GM21360 (cell line): Measurements from ENCODE around the gene GOLGA6L7.
"Not testable (repeated sequence)": the region's sequence is repeated elsewhere in the genome, so short reads cannot be mapped to it uniquely, and the experiment has no call there.

Source experiments
- ATAC-seq: cut with Tn5 transposase; IDR thresholded peaks from one replicate; pipeline ENCODE4 v1.9.1; 2021; ENCODE audit warnings: mild to moderate bottlenecking, moderate library complexity; ENCODE audit not compliant: unreplicated experiment

GOLGA6L7 gene

GRCh38 chr15:28848521-28848920, at the start of gene GOLGA6L7:
Gene GOLGA6L7 (minus strand): TSS chr15:28848644. CDS start chr15:28848549, 95 bp downstream.
- ATAC-seq: not testable (repeated sequence)

- ATAC-seq: no peak
Observed at GRCh38 chr15:28897861-28898585, 49.6 kb upstream of the GOLGA6L7 start.

- no peak for ATAC-seq
Observed at GRCh38 chr15:28896951-28897350, 48.5 kb upstream of the GOLGA6L7 start.

- ATAC-seq: no peak
Observed at GRCh38 chr15:28895566-28895965, 47.1 kb upstream of the GOLGA6L7 start.

GRCh38 chr15:28895146-28895545, 46.7 kb upstream of the GOLGA6L7 start:
- ATAC-seq: no peak

GRCh38 chr15:28894631-28895030, 46.2 kb upstream of the GOLGA6L7 start:
- ATAC-seq: no peak

GRCh38 chr15:28892789-28893610, 44.6 kb upstream of the GOLGA6L7 start:
- ATAC-seq: no peak

GRCh38 chr15:28891588-28891987, 43.1 kb upstream of the GOLGA6L7 start:
- ATAC-seq: no peak

GRCh38 chr15:28890711-28891495, 42.5 kb upstream of the GOLGA6L7 start:
- ATAC-seq: no peak

GRCh38 chr15:28890291-28890690, 41.8 kb upstream of the GOLGA6L7 start:
- ATAC-seq: not testable (repeated sequence)

- ATAC-seq: not testable (repeated sequence)
Observed at GRCh38 chr15:28889871-28890270, 41.4 kb upstream of the GOLGA6L7 start.

- ATAC-seq: no peak
Observed at GRCh38 chr15:28889346-28889745, 40.9 kb upstream of the GOLGA6L7 start.

- no peak for ATAC-seq
Observed at GRCh38 chr15:28888900-28889299, 40.5 kb upstream of the GOLGA6L7 start.

- no peak for ATAC-seq
Observed at GRCh38 chr15:28888302-28888894, 40.0 kb upstream of the GOLGA6L7 start.

- ATAC-seq: no peak
Observed at GRCh38 chr15:28887339-28888174, 39.1 kb upstream of the GOLGA6L7 start.

- ATAC-seq: no peak
Observed at GRCh38 chr15:28886431-28887338, 38.2 kb upstream of the GOLGA6L7 start.

GRCh38 chr15:28885630-28886430, 37.4 kb upstream of the GOLGA6L7 start, which contains the start of gene APBA2:
Gene APBA2 (plus strand): TSS chr15:28885974. CDS start chr15:29053885, 167,911 bp downstream.
- ATAC-seq: no peak

- ATAC-seq: no peak
Observed at GRCh38 chr15:28885128-28885629, 36.7 kb upstream of the GOLGA6L7 start.
